Left lung (tissue), 10 donors: ENCODE measurements around the gene NAA10. TPM values are rescaled to one million over a fixed set of nuclear protein-coding genes. Genes with fewer than 3 reads are reported as not detected.
"Not testable (repeated sequence)": the region's sequence is repeated elsewhere in the genome, so short reads cannot be mapped to it uniquely, and the experiment has no call there.

ENCODE experiments used
- ATAC-seq: fragments of 200-7000 bp; cut with Tn5 transposase; one replicate; pipeline ENCODE4 v1.9.1; 2020; ENCODE audit warnings: moderate library complexity
- DNase-seq, 4 donors: peaks; one replicate each; pipeline ENCODE4 v3.0.0-alpha.2; 2013 to 2020
- H3K27ac ChIP-seq, 2 donors: fragments of 200-600 bp; sonication (generic) in 1 of 2; one replicate each; pipeline versions ENCODE4 v1.5.0 to v1.8.0; 2020 to 2021
- H3K27me3 ChIP-seq, 2 donors: fragments of 200-600 bp; sonication (generic) in 1 of 2; one replicate each; pipeline versions ENCODE4 v1.5.0 to v1.8.0; 2020 to 2021
- H3K36me3 ChIP-seq, 2 donors: fragments of 200-600 bp; sonication (generic) in 1 of 2; one replicate each; pipeline versions ENCODE4 v1.5.0 to v1.8.0; 2020 to 2021
- H3K4me1 ChIP-seq, 2 donors: fragments of 200-600 bp; one replicate each; pipeline ENCODE4 v1.8.0; 2021
- H3K4me3 ChIP-seq, 2 donors: fragments of 200-600 bp; sonication (generic) in 1 of 2; one replicate each; pipeline versions ENCODE4 v1.5.0 to v1.8.0; 2020 to 2021; ENCODE audit warnings: mild to moderate bottlenecking in 1 of 2
- H3K9me3 ChIP-seq, 2 donors: fragments of 200-600 bp; sonication (generic) in 1 of 2; one replicate each; pipeline versions ENCODE4 v1.5.0 to v1.8.0; 2020 to 2021
- CTCF ChIP-seq, 2 donors: fragments of 200-600 bp; sonication (generic) in 1 of 2; IDR thresholded peaks; one replicate each; pipeline versions ENCODE4 v1.5.0 to v1.8.0; 2021; ENCODE audit warnings: antibody characterized with exemption in 2 of 2
- intact Hi-C, 2 donors: fragments of 100-400 bp; cut with DNase I; formaldehyde crosslinking; loops; one replicate each; pipeline versions ENCODE4 v1.11.2 to v1.14.2; 2022
- polyA plus RNA-seq, 6 donors: library from polyadenylated mRNA; unstranded; fragments of 120-200 nt; gene quantifications; one replicate each; pipeline ENCODE4 v1.2.1, GENCODE V29; 2013; ENCODE audit not compliant: insufficient read length in 6 of 6
- total RNA-seq, 2 donors: library from RNA; stranded (reverse); fragmentation: NEBNext Ultra II Directional; extraction: Animal tissue kit (Norgen Biotek cat#: 25700); gene quantifications; one replicate each; pipeline ENCODE4 v1.2.1, GENCODE V29; 2021
- donor health status: DM: no; HTN: yes; CAD: no.
- donor health status: DM: no; HTN: no; CAD: no.

NAA10 gene
- total and polyA plus RNA-seq, 8 donors: 49.0 to 105 (median 57.5) TPM

GRCh38 chrX:153981231-153981630 is 46.4 kb upstream of the NAA10 start:
- intact Hi-C loops: no loop called here
- H3K27me3 ChIP-seq: peaks cover 0 to 16% of the 10 kb centered on the region in 2 donors
- H3K9me3 ChIP-seq: no peaks in the 10 kb centered on the region
- no peak overlapping the region for H3K4me3 ChIP-seq
- no peak for TF ChIP-seq CTCF (IDR thresholded peaks at IDR 0.05)
- ATAC-seq (no peak), DNase-seq (no peak)
- peaks cover 4 to 41% of the 10 kb centered on the region in 2 donors for H3K4me1 ChIP-seq
- no peaks in the 10 kb centered on the region for H3K36me3 ChIP-seq
- H3K27ac ChIP-seq: peak overlapping the region; percentile 33 to 80

DNA sequence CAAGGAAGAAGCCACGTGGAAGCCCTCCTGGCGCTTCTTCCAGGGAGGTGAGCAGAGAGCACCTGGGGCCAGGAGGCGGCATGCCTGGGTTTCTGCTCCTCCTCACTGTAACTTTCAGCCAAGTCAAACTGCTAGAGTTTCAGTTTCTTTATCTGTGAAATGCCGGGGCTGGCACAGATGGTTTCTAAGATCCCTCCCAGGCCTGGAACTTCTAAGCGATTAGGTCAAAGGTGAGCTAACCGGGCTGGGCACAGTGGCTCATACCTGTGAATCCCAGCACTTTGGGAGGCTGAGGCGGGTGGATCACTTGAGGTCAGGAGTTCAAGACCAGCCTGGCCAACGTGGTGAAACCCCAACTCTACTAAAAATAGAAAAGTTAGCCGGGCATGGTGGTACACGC is 45.6 kb upstream of the NAA10 start:
- ATAC-seq, H3K27ac ChIP-seq, H3K4me3 ChIP-seq, intact Hi-C loops, H3K36me3 ChIP-seq, H3K9me3 ChIP-seq, DNase-seq: not testable (repeated sequence)
- H3K4me1 ChIP-seq: peaks cover 4 to 39% of the 10 kb centered on the region in 2 donors
- peaks cover 0 to 16% of the 10 kb centered on the region in 2 donors for H3K27me3 ChIP-seq

GRCh38 chrX:153974726-153975286 is 40.0 kb upstream of the NAA10 start:
- DNase-seq: no peak
- no peak for TF ChIP-seq CTCF (IDR thresholded peaks at IDR 0.05)
- peak overlapping the region; percentile 13 to 98 for H3K27ac ChIP-seq
- ATAC-seq: no peak
- H3K36me3 ChIP-seq: no peaks in the 10 kb centered on the region
- H3K27me3 ChIP-seq: no peaks in the 10 kb centered on the region
- no peak overlapping the region for H3K4me3 ChIP-seq
- intact Hi-C loops: no loop called here
- no peaks in the 10 kb centered on the region for H3K9me3 ChIP-seq
- peaks cover 4 to 19% of the 10 kb centered on the region in 2 donors for H3K4me1 ChIP-seq

DNA sequence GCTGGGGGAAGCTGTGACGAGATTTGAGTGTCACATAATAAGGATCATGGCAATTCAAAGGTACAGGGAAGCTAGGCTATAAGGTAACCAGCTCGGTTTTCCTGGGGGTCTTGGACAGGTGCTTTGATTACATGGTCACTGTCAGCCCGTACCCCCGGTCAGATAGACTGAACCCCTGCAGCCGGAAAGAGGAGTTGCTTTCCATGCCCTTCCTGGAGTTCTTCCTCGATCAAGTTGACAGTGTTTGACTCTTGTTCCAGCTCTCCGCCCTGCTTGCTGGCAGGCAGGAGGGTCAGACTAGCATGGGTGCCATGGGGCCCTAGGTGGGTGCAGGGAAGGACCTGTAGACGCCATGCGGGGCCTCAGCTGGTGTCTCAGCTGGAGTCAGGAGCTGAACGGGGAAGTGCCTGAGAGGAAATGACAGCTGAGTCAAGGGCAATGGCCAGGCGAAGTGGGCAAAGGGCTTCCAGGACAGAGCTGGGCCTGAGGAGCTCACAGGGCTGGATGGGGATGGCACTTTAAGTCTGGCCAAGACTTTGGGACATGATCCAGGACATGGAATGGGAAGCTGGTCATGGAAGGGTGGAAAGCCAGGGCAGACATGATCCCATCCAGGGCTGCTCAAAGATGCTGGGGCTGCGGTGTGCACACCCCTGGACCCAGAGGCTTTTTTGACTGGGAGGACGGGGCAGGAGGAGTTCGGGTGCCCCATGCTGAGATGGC is 39.3 kb upstream of the NAA10 start:
- peak in 1 of 4 donors; percentile 56 for DNase-seq
- peak overlapping the region in 1 of 2 donors; percentile 72 for H3K4me3 ChIP-seq
- intact Hi-C loops: no loop called here

GRCh38 chrX:153973127-153974002 is 38.5 kb upstream of the NAA10 start:
- no peaks in the 10 kb centered on the region for H3K27me3 ChIP-seq
- no peak for TF ChIP-seq CTCF (IDR thresholded peaks at IDR 0.05)
- H3K4me1 ChIP-seq: peaks cover 9 to 31% of the 10 kb centered on the region in 2 donors
- no peaks in the 10 kb centered on the region for H3K9me3 ChIP-seq
- DNase-seq (peak in 2 of 4 donors; percentile 28 to 34), ATAC-seq (no peak)
- H3K27ac ChIP-seq: peak overlapping the region; percentile 98 to 99
- H3K36me3 ChIP-seq: no peaks in the 10 kb centered on the region
- intact Hi-C loops: no loop called here
- peak overlapping the region; percentile 31 to 72 for H3K4me3 ChIP-seq

More for the DNA sequence above, 39.3 kb upstream of the NAA10 start:
- ATAC-seq: no peak
- H3K27me3 ChIP-seq: no peaks in the 10 kb centered on the region
- peaks cover 4 to 23% of the 10 kb centered on the region in 2 donors for H3K4me1 ChIP-seq
- peak overlapping the region; percentile 98 to 99 for H3K27ac ChIP-seq
- H3K36me3 ChIP-seq: no peaks in the 10 kb centered on the region
- no peak for TF ChIP-seq CTCF (IDR thresholded peaks at IDR 0.05)
- H3K9me3 ChIP-seq: no peaks in the 10 kb centered on the region
